ENCODE measurements around the gene VAT1L. TPM values are rescaled to one million over a fixed set of nuclear protein-coding genes. Genes with fewer than 3 reads are reported as not detected.

The VAT1L gene
- total and polyA plus RNA-seq, 2 donors (not counting 3 experiments of a cell fraction or from before 2014, with no cell fraction given), result 0.46 to 1.5 TPM

- Histone ChIP-seq H3K36me3 (ENCODE audit: control insufficient read depth in 2 of 2, extremely low read depth in 1 of 2, insufficient read depth in 2 of 2, low read length in 2 of 2) (no peaks in the 10 kb centered on the region), H3K4me3 (replicated peaks in 1 of 3; ENCODE audit: insufficient read depth in 1 of 3, low read depth in 1 of 3, low read length in 3 of 3) (no peak overlapping the region), H2AFZ (ENCODE audit: low read depth, low read length) (no peak overlapping the region), H3K9ac (replicated peaks; ENCODE audit: extremely low read depth, insufficient read depth, low read length) (no peak overlapping the region), H3K4me2 (ENCODE audit: insufficient read depth, low read length) (no peak overlapping the region), H3K27me3 (ENCODE audit: control insufficient read depth in 2 of 2, insufficient read depth in 2 of 2, low read length in 2 of 2) (no peaks in the 10 kb centered on the region), H3K4me1 (ENCODE audit: control insufficient read depth, extremely low read depth, insufficient read depth, low read length) (no peaks in the 10 kb centered on the region), H4K20me1 (replicated peaks; ENCODE audit: control insufficient read depth, extremely low read depth, insufficient read depth, low read length) (no peaks in the 10 kb centered on the region), H3K9me1 (replicated peaks; ENCODE audit: control insufficient read depth, extremely low read depth, insufficient read depth, low read length) (no peaks in the 10 kb centered on the region), H3K79me2 (ENCODE audit: control insufficient read depth, insufficient read depth, low read length) (no peaks in the 10 kb centered on the region), H3K9me3 (replicated peaks; ENCODE audit: control insufficient read depth, insufficient read depth, low read length) (no peaks in the 10 kb centered on the region), H3K27ac (ENCODE audit: insufficient read depth, low read depth, low read length) (no peak overlapping the region)
- DNase-seq (ENCODE audit: low read depth, low spot score) (no peak), FAIRE-seq (no peak)
- intact Hi-C loops (cut with micrococcal nuclease) (no loop called here), dilution Hi-C loops (cut with MboI; ENCODE audit: extremely low pct_ligation_motif_present, low sequenced_read_pairs) (no loop called here)
- ChIA-PET CTCF (interaction anchor here (0.7 to 1.3 kb wide), 2 partner anchors 10 to 43 kb away, joined by 3 to 4 read pairs; no protein-coding TSS in a partner anchor), POLR2A (no interaction called here)
- TF ChIP-seq MYC (IDR thresholded peaks at IDR 0.05; ENCODE audit: low read depth, low read length) (no peak), MAX (IDR thresholded peaks at IDR 0.05; ENCODE audit: insufficient read depth, insufficient read length) (no peak), POLR2AphosphoS5 (IDR thresholded peaks at IDR 0.05; ENCODE audit: insufficient read depth, low read depth, low read length) (no peak), FOS (IDR thresholded peaks at IDR 0.05; ENCODE audit: borderline replicate concordance, insufficient read depth, low read length) (no peak), JUN (IDR thresholded peaks at IDR 0.05; ENCODE audit: borderline replicate concordance, insufficient read depth, insufficient read length, low read depth) (no peak), POLR2A (IDR thresholded peaks at IDR 0.05; ENCODE audit: low read depth, low read length) (no peak), EZH2 (IDR thresholded peaks at IDR 0.05; ENCODE audit: borderline replicate concordance, low read depth, low read length, severe bottlenecking) (no peak), GATA2 (IDR thresholded peaks at IDR 0.05; ENCODE audit: insufficient read depth, insufficient read length, low read depth, low read length) (no peak), CTCF (IDR thresholded peaks at IDR 0.05; ENCODE audit: extremely low read depth in 1 of 2, insufficient read depth in 1 of 2, low read depth in 1 of 2, low read length in 2 of 2) (no peak)
- no TSS peak for BruUV-seq (replicated peaks)
Observed at GRCh38 chr16:77898671-77899211, 110.4 kb downstream of the VAT1L start.
